Testis (tissue), 2 donors: ENCODE data around the gene CARF.

Experiments used
- POLR2A ChIP-seq: fragments of 450-650 bp; IDR thresholded peaks from one replicate; pipeline ENCODE4 v1.6.1; 2017; ENCODE audit warnings: antibody characterized with exemption, mild to moderate bottlenecking, moderate library complexity
- TF ChIP-seq, protein P1 (sequence below), 3 experiments: fragments of 450-650 bp in 2 of 3; fragments of 200-600 bp in 1 of 3; sonication (generic) in 1 of 3; IDR thresholded peaks; one replicate each; pipeline ENCODE4 v1.5.1; 2016 to 2019; ENCODE audit warnings: antibody characterized with exemption in 3 of 3, mild to moderate bottlenecking in 2 of 3, moderate library complexity in 1 of 3

DNA sequence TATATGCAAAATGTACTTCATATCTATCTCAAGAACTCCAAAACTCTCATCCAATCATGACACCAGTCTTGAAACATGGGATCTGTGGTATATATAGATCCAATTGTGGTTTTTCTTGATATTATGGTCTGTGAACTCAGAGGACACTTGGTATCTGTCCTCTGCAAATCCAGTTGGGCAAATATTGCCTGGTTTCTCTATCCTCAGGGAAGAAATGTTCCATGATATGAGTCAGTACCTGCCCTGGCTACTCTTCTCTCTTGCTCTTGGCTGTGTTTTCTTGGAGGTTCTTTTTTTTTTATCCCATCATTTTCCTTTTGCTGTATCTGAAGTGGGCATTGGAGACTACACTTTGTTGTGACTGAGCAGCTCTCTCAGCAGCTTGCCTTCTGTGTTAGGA, 113.5 kb downstream of the CARF start:
- TF ChIP-seq, protein P1, sequence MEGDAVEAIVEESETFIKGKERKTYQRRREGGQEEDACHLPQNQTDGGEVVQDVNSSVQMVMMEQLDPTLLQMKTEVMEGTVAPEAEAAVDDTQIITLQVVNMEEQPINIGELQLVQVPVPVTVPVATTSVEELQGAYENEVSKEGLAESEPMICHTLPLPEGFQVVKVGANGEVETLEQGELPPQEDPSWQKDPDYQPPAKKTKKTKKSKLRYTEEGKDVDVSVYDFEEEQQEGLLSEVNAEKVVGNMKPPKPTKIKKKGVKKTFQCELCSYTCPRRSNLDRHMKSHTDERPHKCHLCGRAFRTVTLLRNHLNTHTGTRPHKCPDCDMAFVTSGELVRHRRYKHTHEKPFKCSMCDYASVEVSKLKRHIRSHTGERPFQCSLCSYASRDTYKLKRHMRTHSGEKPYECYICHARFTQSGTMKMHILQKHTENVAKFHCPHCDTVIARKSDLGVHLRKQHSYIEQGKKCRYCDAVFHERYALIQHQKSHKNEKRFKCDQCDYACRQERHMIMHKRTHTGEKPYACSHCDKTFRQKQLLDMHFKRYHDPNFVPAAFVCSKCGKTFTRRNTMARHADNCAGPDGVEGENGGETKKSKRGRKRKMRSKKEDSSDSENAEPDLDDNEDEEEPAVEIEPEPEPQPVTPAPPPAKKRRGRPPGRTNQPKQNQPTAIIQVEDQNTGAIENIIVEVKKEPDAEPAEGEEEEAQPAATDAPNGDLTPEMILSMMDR (IDR thresholded peaks at IDR 0.05) = no peak
- no peak for TF ChIP-seq POLR2A
